NT2/D1 (cell line): Measurements from ENCODE around the gene CENPH.

Experiments used
- YY1 ChIP-seq: IDR thresholded peaks from 2 replicates; pipeline ENCODE4 v1.6.1; 2011; ENCODE audit not compliant: insufficient read length, insufficient read depth
- ZNF274 ChIP-seq: IDR thresholded peaks from 2 replicates; pipeline ENCODE4 v1.6.1; 2011; ENCODE audit warnings: mild to moderate bottlenecking, low read depth, low read length

DNA sequence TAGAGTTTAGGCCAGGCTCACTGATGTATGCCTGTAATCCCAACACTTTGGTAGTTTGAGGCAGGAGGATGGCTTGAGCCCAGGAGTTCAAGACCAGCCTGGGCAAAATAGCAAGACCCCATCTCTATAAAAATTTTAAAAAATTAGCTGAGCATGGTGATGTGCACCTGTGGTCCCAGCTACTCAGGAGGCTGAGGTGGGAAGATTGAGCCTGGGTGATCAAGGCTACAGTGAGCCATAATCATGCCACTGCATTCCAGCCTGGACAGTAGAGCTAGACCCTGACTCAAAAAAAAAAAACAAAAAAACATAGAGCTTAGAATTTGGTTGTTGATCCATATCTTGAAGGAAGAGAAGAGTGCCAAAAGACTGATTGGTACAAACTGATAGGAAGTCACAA, 30.6 kb downstream of the CENPH start:
- TF ChIP-seq YY1 (no peak), ZNF274 (no peak)
